Tibial artery (tissue), 4 donors: ENCODE data around the gene CEACAM20.

Source experiments
- DNase-seq, 2 donors: peaks; one replicate each; pipeline ENCODE4 v3.0.0-alpha.2; 2019
- H3K27ac ChIP-seq, 2 donors: fragments of 200-600 bp; sonication (generic) in 1 of 2; 1 replicate in 1 of 2; 2 replicates in 1 of 2; pipeline ENCODE4 v1.5.1; 2018 to 2019; ENCODE audit warnings: mild to moderate bottlenecking in 1 of 2
- H3K27me3 ChIP-seq, 2 donors: fragments of 200-600 bp; sonication (generic) in 1 of 2; one replicate each; pipeline versions ENCODE4 v1.5.1 to v1.6.0; 2016 to 2019
- H3K36me3 ChIP-seq, 3 donors: fragments of 200-600 bp; sonication (generic) in 2 of 3; one replicate each; pipeline ENCODE4 v1.5.1; 2016 to 2019; ENCODE audit warnings: mild to moderate bottlenecking in 2 of 3
- H3K4me1 ChIP-seq, 4 donors: fragments of 200-600 bp; sonication (generic) in 2 of 4; 1 replicate in 3 of 4; 2 replicates in 1 of 4; pipeline ENCODE4 v1.5.1; 2016 to 2019
- H3K4me3 ChIP-seq, 2 donors: fragments of 200-600 bp; sonication (generic) in 1 of 2; 1 replicate in 1 of 2; 2 replicates in 1 of 2; pipeline ENCODE4 v1.5.1; 2018 to 2019; ENCODE audit warnings: mild to moderate bottlenecking in 2 of 2
- H3K9me3 ChIP-seq, 3 donors: fragments of 200-600 bp; sonication (generic) in 1 of 3; one replicate each; pipeline ENCODE4 v1.5.1; 2016 to 2019
- intact Hi-C: fragments of 100-400 bp; cut with DNase I; formaldehyde crosslinking; loops from one replicate; pipeline ENCODE4 v1.15.0; 2023; ENCODE audit warnings: low total_unique reads
- TF ChIP-seq, protein P1 (sequence below), 2 experiments: fragments of 200-600 bp in 1 of 2; fragments of 450-650 bp in 1 of 2; IDR thresholded peaks; one replicate each; pipeline ENCODE4 v1.5.1; 2017 to 2019; ENCODE audit warnings: antibody characterized with exemption in 2 of 2, mild to moderate bottlenecking in 1 of 2, moderate library complexity in 1 of 2

CEACAM20 gene

DNA sequence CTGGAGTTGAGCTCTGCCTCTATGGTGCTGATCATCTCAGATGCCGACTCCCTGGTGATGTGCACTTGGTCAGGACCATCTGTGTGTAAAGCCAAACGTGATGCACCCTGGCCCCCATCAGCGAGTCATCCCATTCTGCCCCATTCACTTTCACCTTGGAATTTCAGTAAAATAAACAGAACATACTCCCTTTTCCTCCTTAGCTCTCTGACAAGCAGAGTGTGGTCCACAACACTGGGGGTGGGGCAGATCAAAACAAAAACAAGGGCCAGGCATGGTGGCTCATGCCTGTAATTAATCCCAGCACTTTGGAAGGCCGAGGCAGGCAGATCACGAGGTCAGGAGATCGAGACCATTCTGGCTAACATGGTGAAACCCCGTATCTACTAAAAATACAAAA lies 12.3 kb downstream of the CEACAM20 start:
- TF ChIP-seq, protein P1, sequence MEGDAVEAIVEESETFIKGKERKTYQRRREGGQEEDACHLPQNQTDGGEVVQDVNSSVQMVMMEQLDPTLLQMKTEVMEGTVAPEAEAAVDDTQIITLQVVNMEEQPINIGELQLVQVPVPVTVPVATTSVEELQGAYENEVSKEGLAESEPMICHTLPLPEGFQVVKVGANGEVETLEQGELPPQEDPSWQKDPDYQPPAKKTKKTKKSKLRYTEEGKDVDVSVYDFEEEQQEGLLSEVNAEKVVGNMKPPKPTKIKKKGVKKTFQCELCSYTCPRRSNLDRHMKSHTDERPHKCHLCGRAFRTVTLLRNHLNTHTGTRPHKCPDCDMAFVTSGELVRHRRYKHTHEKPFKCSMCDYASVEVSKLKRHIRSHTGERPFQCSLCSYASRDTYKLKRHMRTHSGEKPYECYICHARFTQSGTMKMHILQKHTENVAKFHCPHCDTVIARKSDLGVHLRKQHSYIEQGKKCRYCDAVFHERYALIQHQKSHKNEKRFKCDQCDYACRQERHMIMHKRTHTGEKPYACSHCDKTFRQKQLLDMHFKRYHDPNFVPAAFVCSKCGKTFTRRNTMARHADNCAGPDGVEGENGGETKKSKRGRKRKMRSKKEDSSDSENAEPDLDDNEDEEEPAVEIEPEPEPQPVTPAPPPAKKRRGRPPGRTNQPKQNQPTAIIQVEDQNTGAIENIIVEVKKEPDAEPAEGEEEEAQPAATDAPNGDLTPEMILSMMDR (IDR thresholded peaks at IDR 0.05), result no peak
- no peaks in the 10 kb centered on the region for H3K9me3 ChIP-seq
- DNase-seq, result no peak
- no peaks in the 10 kb centered on the region for H3K4me1 ChIP-seq
- H3K36me3 ChIP-seq, result no peaks in the 10 kb centered on the region
- no peak overlapping the region for H3K27ac ChIP-seq
- H3K4me3 ChIP-seq, result no peak overlapping the region
- H3K27me3 ChIP-seq, result peaks cover 0 to 10% of the 10 kb centered on the region in 2 donors
- intact Hi-C loops, result no loop called here

DNA sequence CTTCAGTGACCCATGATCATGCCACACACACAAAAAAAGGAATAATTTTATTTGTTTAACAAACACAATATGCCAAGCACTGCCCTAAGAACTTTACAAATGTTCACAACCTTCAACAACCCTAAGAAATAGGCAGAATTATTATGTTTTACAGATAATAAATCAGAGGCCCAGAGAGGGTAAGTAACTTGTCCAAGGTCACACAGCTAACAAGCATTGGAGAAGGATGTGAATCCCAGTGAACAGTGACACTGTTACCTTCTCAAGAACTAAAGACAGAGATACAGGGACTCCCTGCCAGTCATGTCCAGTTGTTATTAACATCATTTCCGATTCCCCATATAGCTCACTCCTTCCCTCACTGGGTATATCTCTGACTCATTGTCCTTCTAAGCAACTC lies 13.6 kb downstream of the CEACAM20 start:
- no peak for DNase-seq
- Histone ChIP-seq H3K4me3 (no peak overlapping the region), H3K9me3 (no peaks in the 10 kb centered on the region), H3K27me3 (peaks cover 0 to 8% of the 10 kb centered on the region in 2 donors), H3K4me1 (no peaks in the 10 kb centered on the region), H3K36me3 (no peaks in the 10 kb centered on the region), H3K27ac (no peak overlapping the region)
- intact Hi-C loops, result no loop called here
- TF ChIP-seq, protein P1 (IDR thresholded peaks at IDR 0.05), result no peak

DNA sequence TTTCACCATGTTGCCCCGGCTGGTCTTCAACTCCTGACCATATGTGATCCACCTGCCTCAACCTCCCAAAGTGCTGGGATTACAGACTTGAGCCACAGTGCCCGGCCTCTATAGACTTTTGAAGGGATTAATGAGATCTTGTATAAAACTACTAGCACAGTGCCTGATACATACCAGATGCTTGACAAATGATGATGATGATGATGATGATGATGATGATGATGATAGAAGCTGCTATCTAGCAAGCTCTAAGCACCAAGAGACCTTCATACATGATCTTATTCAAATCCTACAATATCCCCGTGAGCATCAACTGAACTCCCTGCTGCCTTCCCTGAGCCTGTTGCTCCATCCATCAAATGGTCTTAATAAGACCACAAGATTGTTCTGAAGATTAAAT lies 14.4 kb downstream of the CEACAM20 start:
- DNase-seq, result no peak
- no peak overlapping the region for H3K27ac ChIP-seq
- no peak overlapping the region for H3K4me3 ChIP-seq
- TF ChIP-seq, protein P1 (IDR thresholded peaks at IDR 0.05), result no peak
- H3K9me3 ChIP-seq, result no peaks in the 10 kb centered on the region
- intact Hi-C loops, result no loop called here
- peaks cover 0 to 8% of the 10 kb centered on the region in 2 donors for H3K27me3 ChIP-seq
- no peaks in the 10 kb centered on the region for H3K36me3 ChIP-seq
- no peaks in the 10 kb centered on the region for H3K4me1 ChIP-seq

DNA sequence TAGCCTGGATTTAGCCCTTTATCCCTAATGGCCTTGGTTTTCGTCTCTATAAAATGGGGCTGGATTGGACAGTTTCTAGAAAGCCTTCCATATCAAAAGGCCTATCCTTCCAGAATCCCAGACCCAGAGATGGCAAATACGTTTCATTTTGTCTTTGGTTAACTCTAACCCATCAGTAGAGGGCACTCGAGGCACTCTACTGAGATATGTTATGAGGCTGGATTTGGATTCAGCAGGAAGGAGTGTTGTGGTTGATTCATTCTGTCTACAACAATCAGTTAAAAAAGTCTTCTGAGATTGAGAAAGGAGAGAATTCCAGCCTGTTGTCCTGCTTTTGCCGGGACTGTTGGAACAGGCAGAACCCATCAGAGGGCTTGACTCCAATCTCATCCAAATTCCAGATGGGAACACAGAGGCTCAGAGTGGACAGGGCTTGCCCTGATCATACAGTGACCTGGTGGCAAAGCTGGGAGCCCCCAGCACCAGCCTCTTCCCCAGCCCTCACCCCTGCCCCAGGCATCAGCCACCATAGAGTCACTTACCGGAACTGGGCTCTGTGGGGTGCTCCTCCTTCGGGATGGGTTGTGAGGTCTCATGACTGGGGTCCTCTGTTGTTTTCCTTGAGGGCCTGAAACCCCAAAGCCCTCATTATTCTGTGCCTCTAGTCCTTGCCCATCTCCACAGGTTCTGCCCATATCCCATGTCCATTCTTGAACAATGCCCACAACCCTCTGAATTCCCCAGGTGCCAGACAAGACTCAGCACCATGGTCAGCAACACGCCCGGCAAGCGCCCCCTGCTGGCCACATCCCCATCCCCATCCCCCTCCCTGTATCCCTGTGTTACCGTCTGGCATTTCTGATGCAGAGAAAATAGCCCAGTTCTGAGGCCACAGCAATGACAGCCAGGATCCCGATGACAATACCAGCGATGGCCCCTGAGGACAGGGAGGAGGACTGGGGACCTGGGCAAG lies 16.9 kb downstream of the CEACAM20 start:
- no peaks in the 10 kb centered on the region for H3K4me1 ChIP-seq
- H3K36me3 ChIP-seq, result no peaks in the 10 kb centered on the region
- intact Hi-C loops, result no loop called here
- no peak for DNase-seq
- H3K27ac ChIP-seq, result no peak overlapping the region
- TF ChIP-seq, protein P1 (IDR thresholded peaks at IDR 0.05), result no peak
- no peaks in the 10 kb centered on the region for H3K9me3 ChIP-seq
- H3K4me3 ChIP-seq, result no peak overlapping the region
- H3K27me3 ChIP-seq, result peaks cover 0 to 9% of the 10 kb centered on the region in 2 donors

DNA sequence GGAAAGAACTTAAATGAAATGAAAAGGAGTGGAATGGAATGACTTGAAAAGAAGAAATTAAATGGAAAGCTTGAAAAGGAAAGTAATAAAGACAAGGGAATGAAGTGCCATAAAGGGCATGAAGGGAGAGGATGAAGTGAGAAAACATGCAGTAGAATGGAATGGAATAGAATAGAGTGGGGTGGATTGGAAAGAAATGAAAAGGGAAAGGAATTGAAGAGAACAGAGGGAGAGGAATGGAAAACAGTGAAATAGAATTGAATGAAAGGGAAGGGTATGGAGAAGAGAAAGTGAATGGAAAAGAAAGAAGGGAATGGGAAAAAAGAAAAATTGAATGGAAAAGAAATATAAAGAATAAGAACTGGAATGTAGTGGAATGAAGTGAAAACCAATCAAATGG lies 20.0 kb downstream of the CEACAM20 start:
- TF ChIP-seq, protein P1 (IDR thresholded peaks at IDR 0.05), result no peak
- no peaks in the 10 kb centered on the region for H3K4me1 ChIP-seq
- intact Hi-C loops, result no loop called here
- H3K36me3 ChIP-seq, result no peaks in the 10 kb centered on the region
- no peak for DNase-seq
- peaks cover 0 to 12% of the 10 kb centered on the region in 2 donors for H3K27me3 ChIP-seq
- no peak overlapping the region for H3K4me3 ChIP-seq
- H3K27ac ChIP-seq, result no peak overlapping the region
- no peaks in the 10 kb centered on the region for H3K9me3 ChIP-seq
